ENCODE results near the gene RPL7A.
"Not testable (repeated sequence)": the region's sequence is repeated elsewhere in the genome, so short reads cannot be mapped to it uniquely, and the experiment has no call there.

The RPL7A gene

GRCh38 chr9:133327834-133328484, 20.1 kb upstream of the RPL7A start:
- H3K4me1 ChIP-seq (ENCODE audit: control insufficient read depth, insufficient read depth, low read length): no peaks in the 10 kb centered on the region
- H3K36me3 ChIP-seq (ENCODE audit: control insufficient read depth, insufficient read depth, low read length): peaks cover 18% of the 10 kb centered on the region
- no peak overlapping the region for H3K27ac ChIP-seq (ENCODE audit: insufficient read depth, low read depth, low read length, poor library complexity, severe bottlenecking)
- H3K9me3 ChIP-seq (ENCODE audit: control insufficient read depth, low read length): no peaks in the 10 kb centered on the region
- 92% methylated on average over 10 of the region's 10 CpGs for WGBS, 2 experiments
- no peak overlapping the region for H3K4me3 ChIP-seq (ENCODE audit: insufficient read depth, low read depth, low read length)
- H3K27me3 ChIP-seq (ENCODE audit: control insufficient read depth, insufficient read depth, low read length, poor library complexity, severe bottlenecking): no peaks in the 10 kb centered on the region

DNA sequence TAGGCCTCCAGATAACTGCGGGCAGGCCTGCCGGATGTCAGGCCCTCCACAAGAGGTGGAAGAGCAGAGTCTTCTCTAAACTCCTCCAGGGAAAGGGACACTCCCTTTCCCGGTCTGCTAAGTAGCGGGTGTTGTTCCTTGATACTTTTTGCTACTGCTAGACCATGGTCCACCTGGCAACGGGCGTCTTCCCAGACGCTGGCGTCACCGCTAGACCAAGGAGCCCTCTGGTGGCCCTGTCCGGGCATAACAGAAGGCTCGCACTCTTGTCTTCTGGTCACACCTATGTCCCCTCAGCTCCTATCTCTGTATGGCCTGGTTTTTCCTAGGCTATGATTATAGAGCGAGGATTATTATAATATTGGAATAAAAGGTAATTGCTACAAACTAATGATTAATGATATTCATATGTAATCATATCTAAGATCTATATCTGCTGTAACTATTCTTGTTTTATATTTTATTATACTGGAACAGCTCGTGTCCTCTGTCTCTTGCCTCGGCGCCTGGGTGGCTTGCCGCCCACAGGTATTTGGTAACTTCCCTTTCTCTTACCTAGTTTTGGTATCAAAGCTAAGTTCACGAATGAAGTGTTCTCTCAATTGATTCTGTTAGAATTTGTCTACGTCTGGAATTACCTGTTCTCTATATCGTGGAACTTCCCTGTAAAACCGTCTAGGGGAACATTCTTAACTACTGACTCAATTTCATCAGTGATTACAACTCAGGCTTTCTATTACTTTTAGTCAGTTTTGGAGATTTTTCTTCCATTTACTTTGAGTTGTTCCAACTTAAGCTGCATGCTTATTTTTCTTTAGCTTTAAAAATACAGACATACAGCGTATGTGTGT, 18.5 kb upstream of the RPL7A start:
- WGBS, 2 experiments: 60 to 61% methylated on average over 20 of the region's 21 CpGs
- peaks cover 33% of the 10 kb centered on the region for H3K36me3 ChIP-seq (ENCODE audit: control insufficient read depth, insufficient read depth, low read length)

GRCh38 chr9:133331221-133331620, 16.8 kb upstream of the RPL7A start:
- 93% methylated on average over 19 of the region's 19 CpGs for WGBS, 2 experiments
- Histone ChIP-seq H3K4me1 (ENCODE audit: control insufficient read depth, insufficient read depth, low read length) (peaks cover 8% of the 10 kb centered on the region), H3K36me3 (ENCODE audit: control insufficient read depth, insufficient read depth, low read length) (peaks cover 33% of the 10 kb centered on the region)

More for the DNA sequence above, 18.5 kb upstream of the RPL7A start:
- not testable (repeated sequence) for H3K27ac ChIP-seq (ENCODE audit: insufficient read depth, low read depth, low read length, poor library complexity, severe bottlenecking); H3K27me3 ChIP-seq (ENCODE audit: control insufficient read depth, insufficient read depth, low read length, poor library complexity, severe bottlenecking); H3K4me1 ChIP-seq (ENCODE audit: control insufficient read depth, insufficient read depth, low read length); H3K9me3 ChIP-seq (ENCODE audit: control insufficient read depth, low read length); H3K4me3 ChIP-seq (ENCODE audit: insufficient read depth, low read depth, low read length)

GRCh38 chr9:133331641-133332380, 16.2 kb upstream of the RPL7A start:
- H3K4me3 ChIP-seq (ENCODE audit: insufficient read depth, low read depth, low read length): no peak overlapping the region
- peaks cover 11% of the 10 kb centered on the region for H3K4me1 ChIP-seq (ENCODE audit: control insufficient read depth, insufficient read depth, low read length)
- H3K9me3 ChIP-seq (ENCODE audit: control insufficient read depth, low read length): no peaks in the 10 kb centered on the region
- H3K27ac ChIP-seq (ENCODE audit: insufficient read depth, low read depth, low read length, poor library complexity, severe bottlenecking): no peak overlapping the region
- no peaks in the 10 kb centered on the region for H3K27me3 ChIP-seq (ENCODE audit: control insufficient read depth, insufficient read depth, low read length, poor library complexity, severe bottlenecking)
- 97% methylated on average over 57 of the region's 57 CpGs for WGBS, 2 experiments
- peaks cover 33% of the 10 kb centered on the region for H3K36me3 ChIP-seq (ENCODE audit: control insufficient read depth, insufficient read depth, low read length)

More at GRCh38 chr9:133331221-133331620, 16.8 kb upstream of the RPL7A start:
- Histone ChIP-seq H3K4me3 (ENCODE audit: insufficient read depth, low read depth, low read length) (no peak overlapping the region), H3K27ac (ENCODE audit: insufficient read depth, low read depth, low read length, poor library complexity, severe bottlenecking) (no peak overlapping the region), H3K27me3 (ENCODE audit: control insufficient read depth, insufficient read depth, low read length, poor library complexity, severe bottlenecking) (no peaks in the 10 kb centered on the region), H3K9me3 (ENCODE audit: control insufficient read depth, low read length) (no peaks in the 10 kb centered on the region)

DNA sequence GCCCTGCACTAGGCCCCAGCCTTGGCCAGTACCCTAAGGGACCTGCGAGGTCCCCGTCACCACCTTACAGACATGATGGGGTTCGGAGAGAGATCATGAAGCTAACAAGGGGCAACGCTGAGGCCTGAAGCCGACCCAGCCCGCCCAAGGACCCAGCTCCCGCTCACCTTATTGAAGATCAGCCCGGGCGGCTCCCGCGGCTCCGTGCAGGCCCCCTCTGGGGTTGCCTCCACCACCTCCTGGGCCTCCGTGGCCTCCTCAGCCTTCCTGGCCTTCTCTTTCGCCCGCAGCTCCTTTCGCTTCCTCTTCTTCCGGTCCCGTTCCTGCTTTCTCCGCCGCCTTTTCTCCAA, 15.7 kb upstream of the RPL7A start:
- peaks cover 33% of the 10 kb centered on the region for H3K36me3 ChIP-seq (ENCODE audit: control insufficient read depth, insufficient read depth, low read length)
- WGBS, 2 experiments: 88 to 92% methylated on average over 20 of the region's 20 CpGs

GRCh38 chr9:133333011-133333410, 15.0 kb upstream of the RPL7A start:
- no peak overlapping the region for H3K27ac ChIP-seq (ENCODE audit: insufficient read depth, low read depth, low read length, poor library complexity, severe bottlenecking)
- H3K4me1 ChIP-seq (ENCODE audit: control insufficient read depth, insufficient read depth, low read length): peaks cover 11% of the 10 kb centered on the region
- WGBS, 2 experiments: 92 to 94% methylated on average over 11 of the region's 11 CpGs
- H3K4me3 ChIP-seq (ENCODE audit: insufficient read depth, low read depth, low read length): no peak overlapping the region
- H3K27me3 ChIP-seq (ENCODE audit: control insufficient read depth, insufficient read depth, low read length, poor library complexity, severe bottlenecking): no peaks in the 10 kb centered on the region
- H3K9me3 ChIP-seq (ENCODE audit: control insufficient read depth, low read length): no peaks in the 10 kb centered on the region
- peaks cover 33% of the 10 kb centered on the region for H3K36me3 ChIP-seq (ENCODE audit: control insufficient read depth, insufficient read depth, low read length)

More for the DNA sequence above, 15.7 kb upstream of the RPL7A start:
- H3K9me3 ChIP-seq (ENCODE audit: control insufficient read depth, low read length): no peaks in the 10 kb centered on the region
- H3K4me1 ChIP-seq (ENCODE audit: control insufficient read depth, insufficient read depth, low read length): peaks cover 11% of the 10 kb centered on the region
- H3K4me3 ChIP-seq (ENCODE audit: insufficient read depth, low read depth, low read length): no peak overlapping the region
- H3K27ac ChIP-seq (ENCODE audit: insufficient read depth, low read depth, low read length, poor library complexity, severe bottlenecking): no peak overlapping the region
- no peaks in the 10 kb centered on the region for H3K27me3 ChIP-seq (ENCODE audit: control insufficient read depth, insufficient read depth, low read length, poor library complexity, severe bottlenecking)

- Histone ChIP-seq H3K36me3 (ENCODE audit: control insufficient read depth, insufficient read depth, low read length) (peaks cover 33% of the 10 kb centered on the region), H3K27me3 (ENCODE audit: control insufficient read depth, insufficient read depth, low read length, poor library complexity, severe bottlenecking) (no peaks in the 10 kb centered on the region), H3K27ac (ENCODE audit: insufficient read depth, low read depth, low read length, poor library complexity, severe bottlenecking) (no peak overlapping the region), H3K9me3 (ENCODE audit: control insufficient read depth, low read length) (no peaks in the 10 kb centered on the region), H3K4me3 (ENCODE audit: insufficient read depth, low read depth, low read length) (no peak overlapping the region), H3K4me1 (ENCODE audit: control insufficient read depth, insufficient read depth, low read length) (peaks cover 11% of the 10 kb centered on the region)
- 92 to 95% methylated on average over 10 of the region's 10 CpGs for WGBS, 2 experiments
Observed at GRCh38 chr9:133333566-133333965, 14.5 kb upstream of the RPL7A start.

- Histone ChIP-seq H3K36me3 (ENCODE audit: control insufficient read depth, insufficient read depth, low read length) (peaks cover 33% of the 10 kb centered on the region), H3K27me3 (ENCODE audit: control insufficient read depth, insufficient read depth, low read length, poor library complexity, severe bottlenecking) (no peaks in the 10 kb centered on the region), H3K9me3 (ENCODE audit: control insufficient read depth, low read length) (no peaks in the 10 kb centered on the region), H3K4me3 (ENCODE audit: insufficient read depth, low read depth, low read length) (no peak overlapping the region), H3K27ac (ENCODE audit: insufficient read depth, low read depth, low read length, poor library complexity, severe bottlenecking) (no peak overlapping the region), H3K4me1 (ENCODE audit: control insufficient read depth, insufficient read depth, low read length) (peaks cover 11% of the 10 kb centered on the region)
- 83 to 85% methylated on average over 6 of the region's 6 CpGs for WGBS, 2 experiments
Observed at GRCh38 chr9:133334161-133334560, 13.9 kb upstream of the RPL7A start.

DNA sequence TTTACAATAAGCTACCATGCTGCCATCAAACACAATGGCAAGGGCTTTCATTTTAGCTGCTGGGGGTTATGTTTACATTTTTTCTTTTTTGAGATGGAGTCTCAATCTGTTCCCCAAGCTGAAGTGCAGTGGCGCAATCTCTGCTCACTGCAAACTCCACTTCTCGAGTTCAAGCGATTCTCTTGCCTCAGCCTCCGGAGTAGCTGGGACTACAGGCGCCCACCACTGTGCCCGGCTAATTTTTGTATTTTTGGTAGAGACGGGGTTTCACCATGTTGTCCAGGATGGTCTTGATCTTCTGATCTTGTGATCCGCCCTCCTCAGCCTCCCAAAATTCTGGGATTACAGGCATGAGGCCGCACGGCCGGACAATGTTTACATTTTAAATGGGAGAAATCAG, 13.1 kb upstream of the RPL7A start:
- not testable (repeated sequence) for H3K9me3 ChIP-seq (ENCODE audit: control insufficient read depth, low read length); H3K27ac ChIP-seq (ENCODE audit: insufficient read depth, low read depth, low read length, poor library complexity, severe bottlenecking); H3K27me3 ChIP-seq (ENCODE audit: control insufficient read depth, insufficient read depth, low read length, poor library complexity, severe bottlenecking)
- Histone ChIP-seq H3K36me3 (ENCODE audit: control insufficient read depth, insufficient read depth, low read length) (peaks cover 34% of the 10 kb centered on the region), H3K4me3 (ENCODE audit: insufficient read depth, low read depth, low read length) (peak overlapping the region; percentile 83), H3K4me1 (ENCODE audit: control insufficient read depth, insufficient read depth, low read length) (peaks cover 11% of the 10 kb centered on the region)
- WGBS, 2 experiments: 86 to 89% methylated on average over 11 of the region's 11 CpGs
